Activated naive CD4-positive, alpha-beta T cell treated with anti-CD3 and anti-CD28 coated beads for 36 hours (primary cell): ENCODE data around the gene KCNMA1. TPM values are rescaled to one million over a fixed set of nuclear protein-coding genes. Genes with fewer than 3 reads are reported as not detected.

Source experiments
- CTCF ChIA-PET: fragments of 350-600 bp; sonication (Branson Sonifier 250); formaldehyde crosslinking; loops from one replicate; lab custom pipeline; 2021; ENCODE audit warnings: antibody characterized with exemption; lab: Charles Lee
- DNase-seq: peaks from one replicate; pipeline ENCODE4 v3.0.0-alpha.2; 2020
- H3K27ac Mint-ChIP-seq: one replicate; pipeline ENCODE4 v1.8.0; 2021; ENCODE audit warnings: mild to moderate bottlenecking, mixed read lengths
- H3K27me3 Mint-ChIP-seq: one replicate; pipeline ENCODE4 v1.8.0; 2021; ENCODE audit warnings: low read depth, mixed read lengths
- H3K36me3 Mint-ChIP-seq: one replicate; pipeline ENCODE4 v1.8.0; 2021; ENCODE audit warnings: low read depth, mixed read lengths
- H3K4me1 Mint-ChIP-seq: one replicate; pipeline ENCODE4 v1.8.0; 2021; ENCODE audit warnings: low read depth, mixed read lengths
- H3K4me3 Mint-ChIP-seq: one replicate; pipeline ENCODE4 v1.8.0; 2021; ENCODE audit warnings: mild to moderate bottlenecking, moderate library complexity, mixed read lengths
- H3K9me3 Mint-ChIP-seq: one replicate; pipeline ENCODE4 v1.8.0; 2021; ENCODE audit warnings: mixed read lengths
- intact Hi-C: fragments of 100-400 bp; cut with micrococcal nuclease; formaldehyde crosslinking; loops from one replicate; pipeline ENCODE4 v1.15.1; 2023
- total RNA-seq, 2 experiments: library from RNA; stranded (reverse); gene quantifications; one replicate each; pipeline ENCODE4 v1.2.3, GENCODE V29; 2021

The KCNMA1 gene
- total RNA-seq, 2 experiments from 2014 or later: not detected

DNA sequence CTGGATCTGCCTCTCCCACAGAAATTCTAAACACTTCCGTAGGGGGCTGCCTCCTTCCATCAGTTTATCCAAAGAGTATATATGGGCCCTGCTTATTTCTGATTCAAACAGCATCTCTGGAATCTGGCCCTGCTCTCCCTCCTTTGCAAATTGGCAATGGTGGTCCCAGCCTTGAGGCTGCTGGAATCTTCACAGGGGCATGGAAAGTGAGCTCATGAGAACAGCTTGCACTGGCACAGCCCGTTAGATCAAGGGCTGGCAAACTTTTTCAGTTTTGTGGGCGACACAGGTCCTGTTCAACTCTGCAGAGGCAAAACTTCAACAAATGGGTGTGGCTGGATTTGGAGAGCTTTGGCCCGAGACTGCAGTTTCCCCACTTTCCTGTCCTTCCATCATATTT is 526.9 kb downstream of the KCNMA1 start:
- intact Hi-C loops: loop anchor here (5.0 kb wide), 1 partner anchor 123 kb away; no protein-coding TSS in a partner anchor
- CTCF ChIA-PET: interaction anchor here (1.4 kb wide), 1 partner anchor 10 kb away, joined by 5 read pairs; no protein-coding TSS in a partner anchor

DNA sequence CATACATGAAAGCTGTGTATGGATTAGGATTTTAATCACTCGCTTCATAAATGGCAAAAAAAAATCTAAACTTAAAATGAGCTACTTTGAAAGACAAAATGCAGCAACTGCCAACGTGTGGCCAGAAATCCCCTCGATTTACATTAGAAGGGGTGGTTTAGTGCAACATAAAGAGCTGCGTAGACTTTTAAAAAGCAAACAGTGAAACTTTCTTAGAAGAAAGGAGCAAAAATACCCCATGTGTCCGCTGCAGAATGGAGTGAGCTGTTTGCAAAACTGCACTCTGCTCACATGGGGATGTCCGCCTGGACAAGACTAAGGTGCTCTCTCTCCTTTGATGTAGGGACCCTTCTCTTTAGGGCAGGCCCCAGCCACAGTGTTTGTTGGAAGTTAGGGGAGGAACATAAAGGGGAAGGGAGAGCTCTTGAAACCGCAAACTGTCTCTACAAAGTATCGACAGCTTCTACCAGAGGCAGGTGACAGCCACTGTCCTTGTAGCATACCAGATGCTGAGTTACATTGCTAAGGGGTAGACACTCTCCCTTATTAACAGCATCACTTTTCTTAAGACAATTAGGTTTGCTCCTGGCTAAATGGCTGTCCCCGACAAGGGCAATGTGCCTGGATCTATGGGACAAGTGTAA is 528.1 kb downstream of the KCNMA1 start:
- intact Hi-C loops: no loop called here
- DNase-seq: no peak
- Mint-ChIP-seq H3K4me1 (no peaks in the 10 kb centered on the region), H3K27me3 (no peaks in the 10 kb centered on the region), H3K36me3 (no peaks in the 10 kb centered on the region), H3K9me3 (no peaks in the 10 kb centered on the region), H3K4me3 (no peak overlapping the region), H3K27ac (no peak overlapping the region)
- CTCF ChIA-PET: no interaction called here

More for the DNA sequence above, 526.9 kb downstream of the KCNMA1 start:
- Mint-ChIP-seq H3K36me3 (no peaks in the 10 kb centered on the region), H3K4me3 (no peak overlapping the region), H3K27me3 (no peaks in the 10 kb centered on the region), H3K27ac (no peak overlapping the region), H3K9me3 (no peaks in the 10 kb centered on the region), H3K4me1 (no peaks in the 10 kb centered on the region)
- DNase-seq: no peak

DNA sequence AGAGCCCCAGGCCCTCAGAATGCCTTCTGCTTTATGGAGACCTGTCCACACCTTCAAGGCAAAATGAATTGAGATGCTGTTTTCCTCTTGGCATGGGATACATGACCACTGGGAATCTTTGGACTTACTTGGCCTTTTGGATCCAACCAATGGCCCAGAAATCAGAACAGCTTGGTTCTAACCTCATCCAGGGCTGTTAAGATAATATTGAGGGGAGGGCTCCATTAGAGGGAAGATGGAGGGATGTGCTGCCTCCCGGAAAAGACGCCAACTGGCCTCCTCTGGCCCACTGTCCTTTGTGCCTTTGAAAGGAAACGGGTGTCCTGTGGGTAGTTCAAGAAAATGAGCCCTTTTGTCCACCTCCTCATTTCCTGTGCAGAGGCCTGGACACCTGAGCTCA is 530.9 kb downstream of the KCNMA1 start:
- Mint-ChIP-seq H3K36me3 (no peaks in the 10 kb centered on the region), H3K27me3 (no peaks in the 10 kb centered on the region), H3K4me1 (no peaks in the 10 kb centered on the region), H3K4me3 (no peak overlapping the region), H3K9me3 (no peaks in the 10 kb centered on the region), H3K27ac (no peak overlapping the region)
- CTCF ChIA-PET: interaction anchor here (1.0 kb wide), 1 partner anchor 70 kb away, joined by 3 read pairs; no protein-coding TSS in a partner anchor
- no peak for DNase-seq
- intact Hi-C loops: no loop called here

DNA sequence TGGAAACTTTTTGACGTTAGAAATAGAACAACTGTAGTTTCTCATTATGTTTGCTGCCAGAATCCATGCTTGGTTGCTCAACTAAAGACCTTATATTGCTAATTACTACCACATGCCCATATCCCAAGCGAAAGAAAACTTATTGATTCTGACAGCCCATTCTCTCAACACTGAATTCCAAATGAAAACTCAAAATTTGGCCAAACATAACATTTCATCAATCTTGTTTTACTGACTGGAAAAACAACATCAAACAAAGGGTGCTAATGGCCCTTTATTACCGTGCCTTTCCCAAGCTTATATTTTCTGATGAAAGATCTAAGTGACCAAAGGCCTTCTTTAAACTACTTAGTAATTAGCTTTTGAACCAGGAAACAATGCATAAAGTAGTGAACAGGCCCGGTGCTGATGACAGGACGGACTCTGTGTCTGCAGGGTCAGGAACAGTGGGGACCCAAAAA is 531.8 kb downstream of the KCNMA1 start:
- Mint-ChIP-seq H3K27ac (no peak overlapping the region), H3K27me3 (no peaks in the 10 kb centered on the region), H3K4me3 (no peak overlapping the region), H3K9me3 (no peaks in the 10 kb centered on the region), H3K4me1 (no peaks in the 10 kb centered on the region), H3K36me3 (no peaks in the 10 kb centered on the region)
- CTCF ChIA-PET: no interaction called here
- no peak for DNase-seq
- intact Hi-C loops: no loop called here

GRCh38 chr10:77104459-77104980 is 533.1 kb downstream of the KCNMA1 start:
- no peak overlapping the region for H3K4me3 Mint-ChIP-seq
- H3K9me3 Mint-ChIP-seq: no peaks in the 10 kb centered on the region
- no peak for DNase-seq
- CTCF ChIA-PET: no interaction called here
- H3K27ac Mint-ChIP-seq: no peak overlapping the region
- H3K4me1 Mint-ChIP-seq: no peaks in the 10 kb centered on the region
- H3K27me3 Mint-ChIP-seq: no peaks in the 10 kb centered on the region
- H3K36me3 Mint-ChIP-seq: no peaks in the 10 kb centered on the region
- intact Hi-C loops: no loop called here

DNA sequence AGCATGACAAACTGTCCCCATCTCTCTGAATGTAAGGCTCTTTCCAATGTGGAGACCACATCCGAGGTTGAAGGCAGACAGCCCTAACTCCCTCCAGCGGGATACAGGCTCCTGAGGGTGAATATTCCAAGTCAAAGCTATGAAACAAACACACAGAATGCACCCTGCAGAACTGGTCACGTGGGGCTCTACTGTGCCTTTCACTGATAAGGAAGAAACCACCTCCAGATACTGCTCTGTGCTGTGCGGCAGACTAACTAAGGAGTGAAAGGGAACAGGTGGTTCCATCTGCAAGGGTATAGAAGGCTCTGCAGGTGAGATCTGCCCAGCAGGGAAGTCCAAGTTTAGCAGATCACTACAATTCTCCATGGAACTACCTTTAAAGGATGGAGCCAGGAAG is 534.4 kb downstream of the KCNMA1 start:
- no peaks in the 10 kb centered on the region for H3K36me3 Mint-ChIP-seq
- H3K4me1 Mint-ChIP-seq: no peaks in the 10 kb centered on the region
- peaks cover 3% of the 10 kb centered on the region for H3K27me3 Mint-ChIP-seq
- no peak for DNase-seq
- CTCF ChIA-PET: no interaction called here
- H3K4me3 Mint-ChIP-seq: no peak overlapping the region
- H3K27ac Mint-ChIP-seq: no peak overlapping the region
- intact Hi-C loops: no loop called here
- no peaks in the 10 kb centered on the region for H3K9me3 Mint-ChIP-seq

DNA sequence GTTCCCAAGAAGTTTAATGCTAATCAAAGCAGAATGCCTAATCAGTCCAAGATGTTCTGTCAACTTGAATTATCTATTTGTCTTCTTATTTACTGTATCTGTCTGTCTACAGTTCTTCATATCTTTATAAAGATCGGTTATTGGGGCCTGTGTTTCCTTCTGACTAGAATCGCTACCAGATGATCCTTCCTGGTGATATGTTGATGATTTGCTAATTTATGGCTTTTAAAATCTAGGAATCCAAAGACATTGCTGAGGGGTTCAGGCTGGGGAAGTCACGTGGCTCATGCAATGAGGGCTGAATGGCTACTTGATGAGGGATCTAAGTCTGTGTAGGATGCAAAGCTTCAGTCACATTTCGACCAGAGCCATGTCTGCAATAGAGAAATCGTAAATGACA is 536.3 kb downstream of the KCNMA1 start:
- CTCF ChIA-PET: no interaction called here
- H3K36me3 Mint-ChIP-seq: no peaks in the 10 kb centered on the region
- no peaks in the 10 kb centered on the region for H3K4me1 Mint-ChIP-seq
- DNase-seq: no peak
- no peak overlapping the region for H3K4me3 Mint-ChIP-seq
- intact Hi-C loops: no loop called here
- H3K27me3 Mint-ChIP-seq: peaks cover 3% of the 10 kb centered on the region
- H3K27ac Mint-ChIP-seq: no peak overlapping the region
- no peaks in the 10 kb centered on the region for H3K9me3 Mint-ChIP-seq

DNA sequence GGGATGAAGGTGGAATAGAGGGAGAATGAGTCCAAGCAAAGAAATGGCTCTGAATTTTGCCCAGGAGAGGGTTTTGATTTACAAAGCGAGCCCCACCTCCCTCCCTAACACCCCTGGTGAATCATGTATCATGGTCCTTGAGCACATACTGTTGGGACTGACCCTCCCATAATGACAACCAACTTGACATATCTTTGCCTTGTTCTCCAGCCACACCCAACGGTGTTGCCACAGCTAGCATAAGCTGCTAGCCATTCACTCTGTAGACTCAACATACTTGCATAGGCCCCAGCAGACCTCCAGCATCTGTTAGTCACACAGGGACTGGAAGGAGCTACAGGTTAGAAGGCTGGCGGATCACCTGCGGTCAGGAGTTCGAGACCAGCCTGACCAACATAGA is 538.5 kb downstream of the KCNMA1 start:
- Mint-ChIP-seq H3K4me3 (no peak overlapping the region), H3K4me1 (no peaks in the 10 kb centered on the region)
- CTCF ChIA-PET: no interaction called here

DNA sequence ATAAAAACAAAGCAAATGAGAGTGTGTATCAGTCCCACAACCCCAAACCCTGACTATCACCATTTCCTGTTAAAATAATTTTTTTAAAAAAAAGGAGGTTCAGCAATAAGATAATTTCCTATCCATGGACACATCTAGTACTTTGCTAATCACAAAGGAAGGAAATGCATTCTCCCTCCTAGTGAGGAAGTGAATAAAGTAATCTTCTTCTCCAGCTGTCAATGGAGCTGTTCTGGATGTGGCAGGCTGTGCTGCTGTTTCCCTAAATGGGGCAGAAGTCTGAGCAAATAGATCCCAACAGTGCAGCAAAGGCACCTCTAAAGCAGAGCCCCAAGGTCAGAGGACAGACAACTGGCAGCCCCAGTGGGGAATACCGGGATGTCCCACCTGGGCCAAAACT is 540.0 kb downstream of the KCNMA1 start:
- intact Hi-C loops: no loop called here
- Mint-ChIP-seq H3K4me1 (no peaks in the 10 kb centered on the region), H3K4me3 (no peak overlapping the region), H3K36me3 (no peaks in the 10 kb centered on the region), H3K27me3 (peaks cover 11% of the 10 kb centered on the region), H3K27ac (no peak overlapping the region), H3K9me3 (no peaks in the 10 kb centered on the region)
- no peak for DNase-seq
- CTCF ChIA-PET: no interaction called here

More for the DNA sequence above, 538.5 kb downstream of the KCNMA1 start:
- H3K27me3 Mint-ChIP-seq: peaks cover 11% of the 10 kb centered on the region
- intact Hi-C loops: no loop called here
- no peaks in the 10 kb centered on the region for H3K36me3 Mint-ChIP-seq
- H3K9me3 Mint-ChIP-seq: no peaks in the 10 kb centered on the region
- no peak overlapping the region for H3K27ac Mint-ChIP-seq
- no peak for DNase-seq

GRCh38 chr10:77093126-77093525 is 544.5 kb downstream of the KCNMA1 start:
- intact Hi-C loops: no loop called here
- CTCF ChIA-PET: no interaction called here
- peaks cover 9% of the 10 kb centered on the region for H3K27me3 Mint-ChIP-seq
- H3K9me3 Mint-ChIP-seq: no peaks in the 10 kb centered on the region
- H3K4me3 Mint-ChIP-seq: no peak overlapping the region
- no peaks in the 10 kb centered on the region for H3K36me3 Mint-ChIP-seq
- no peaks in the 10 kb centered on the region for H3K4me1 Mint-ChIP-seq
- no peak for DNase-seq
- H3K27ac Mint-ChIP-seq: no peak overlapping the region

- Mint-ChIP-seq H3K27me3 (peaks cover 9% of the 10 kb centered on the region), H3K27ac (no peak overlapping the region), H3K36me3 (no peaks in the 10 kb centered on the region), H3K9me3 (no peaks in the 10 kb centered on the region), H3K4me3 (no peak overlapping the region), H3K4me1 (no peaks in the 10 kb centered on the region)
- intact Hi-C loops: no loop called here
- CTCF ChIA-PET: no interaction called here
- no peak for DNase-seq
Observed at GRCh38 chr10:77091597-77092165, 545.9 kb downstream of the KCNMA1 start.

DNA sequence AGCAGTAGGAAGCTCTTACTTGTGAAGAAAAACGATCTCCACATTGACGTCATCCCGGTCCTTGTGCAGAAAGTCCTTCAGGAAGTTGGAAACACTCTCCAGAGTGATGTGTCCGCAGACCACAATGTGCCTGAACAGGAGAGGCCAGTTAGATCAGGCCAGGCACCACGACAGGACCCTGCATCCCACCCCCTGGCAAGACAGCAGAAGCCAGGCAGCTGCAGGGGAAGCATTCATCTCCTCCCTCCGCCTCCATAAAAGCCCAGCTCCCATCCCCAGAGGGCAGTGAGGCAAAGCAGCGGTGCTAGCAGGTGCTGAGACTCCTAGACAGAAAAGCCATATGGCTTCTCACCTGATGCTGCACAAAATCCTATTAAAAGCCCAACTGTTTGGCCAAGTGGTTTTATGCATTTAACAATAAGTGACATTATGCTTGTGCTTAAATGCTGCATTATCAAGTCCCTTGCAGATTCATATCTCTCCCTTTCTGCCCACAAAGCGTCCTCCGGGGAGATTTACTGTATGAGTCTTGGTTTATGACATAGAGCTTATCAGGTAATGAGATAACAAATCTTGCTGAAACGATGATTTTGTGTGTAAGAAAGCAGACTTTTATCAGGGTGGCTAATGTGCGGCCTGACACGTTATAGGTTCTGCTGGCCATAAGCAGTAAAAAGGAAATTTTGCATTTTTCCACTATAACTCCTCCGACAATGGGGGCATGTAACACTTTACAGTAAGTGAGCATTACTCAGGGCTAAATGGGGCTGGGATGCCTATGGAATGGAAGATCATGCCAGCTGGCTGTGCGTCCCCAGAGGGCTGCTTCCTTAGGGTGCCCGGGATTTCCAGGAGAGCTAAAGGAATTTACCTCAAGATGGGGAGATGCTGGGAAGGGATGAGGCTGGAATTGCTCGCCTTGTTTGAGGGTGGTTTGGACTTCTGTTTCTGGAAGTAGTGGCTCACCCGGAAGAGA is 546.9 kb downstream of the KCNMA1 start:
- no peak for DNase-seq
- no peak overlapping the region for H3K27ac Mint-ChIP-seq
- CTCF ChIA-PET: no interaction called here
- no peaks in the 10 kb centered on the region for H3K9me3 Mint-ChIP-seq
- H3K36me3 Mint-ChIP-seq: no peaks in the 10 kb centered on the region
- peaks cover 6% of the 10 kb centered on the region for H3K27me3 Mint-ChIP-seq
- no peak overlapping the region for H3K4me3 Mint-ChIP-seq
- H3K4me1 Mint-ChIP-seq: no peaks in the 10 kb centered on the region
- intact Hi-C loops: no loop called here
